ENCODE measurements around the gene MSL2.
"Not testable (repeated sequence)": the region's sequence is repeated elsewhere in the genome, so short reads cannot be mapped to it uniquely, and the experiment has no call there.

Gene MSL2

GRCh38 chr3:136141291-136141785 is 54.8 kb downstream of the MSL2 start:
- DNase-seq = no peak

DNA sequence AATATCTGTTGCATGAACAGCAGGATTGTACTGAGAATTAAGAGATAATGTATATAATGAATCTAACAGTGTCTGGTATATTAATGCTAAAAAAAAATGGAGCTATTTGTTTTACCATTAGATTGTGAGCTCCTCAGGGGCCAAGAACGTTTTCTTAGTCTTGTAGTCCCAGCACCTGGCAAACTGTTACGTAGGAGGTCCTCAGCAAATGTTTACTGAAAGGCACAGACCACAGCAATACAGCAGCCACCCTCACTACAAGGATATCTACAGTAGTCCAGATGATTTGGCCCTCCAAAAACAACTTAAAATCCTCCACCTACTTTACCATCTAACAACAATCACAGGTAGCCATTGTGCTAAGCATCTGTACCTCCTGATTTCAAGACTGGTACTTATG is 59.7 kb downstream of the MSL2 start:
- no peak for DNase-seq

DNA sequence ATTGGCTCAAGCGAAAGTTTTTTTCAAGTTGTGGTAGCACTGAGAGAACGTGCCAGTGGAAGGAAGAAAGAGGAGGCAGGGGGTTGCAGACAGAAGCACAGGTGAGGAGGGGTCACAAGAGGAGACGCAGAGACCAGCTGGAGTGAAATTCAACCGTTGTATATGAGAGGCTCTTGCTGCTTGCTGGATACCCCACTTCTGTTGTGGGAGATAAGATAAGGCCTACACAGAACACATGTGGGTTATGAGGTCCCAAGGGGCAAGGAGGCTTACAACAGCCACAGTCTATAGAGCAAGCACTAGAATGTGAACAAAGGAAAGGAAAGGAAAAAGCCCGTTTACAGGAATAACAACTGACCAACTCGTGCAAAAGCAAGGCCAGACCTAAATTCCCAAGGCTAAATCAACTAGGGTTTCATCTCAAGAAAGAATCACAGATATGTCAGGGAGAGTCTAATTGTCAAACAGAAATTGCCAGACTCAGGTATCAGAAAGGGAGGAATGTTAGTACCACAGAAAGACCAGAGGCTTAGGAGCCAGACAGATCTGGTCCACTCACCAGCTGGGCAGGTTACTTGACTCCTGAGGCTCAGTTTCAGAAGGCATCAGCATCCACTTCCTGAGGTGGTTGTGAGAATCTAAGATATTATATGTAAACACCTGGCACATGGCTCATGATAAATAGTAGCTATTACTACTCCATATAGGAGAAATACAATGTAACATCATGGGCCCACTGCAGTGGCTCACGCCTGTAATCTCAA is 60.9 kb downstream of the MSL2 start:
- no peak for DNase-seq

DNA sequence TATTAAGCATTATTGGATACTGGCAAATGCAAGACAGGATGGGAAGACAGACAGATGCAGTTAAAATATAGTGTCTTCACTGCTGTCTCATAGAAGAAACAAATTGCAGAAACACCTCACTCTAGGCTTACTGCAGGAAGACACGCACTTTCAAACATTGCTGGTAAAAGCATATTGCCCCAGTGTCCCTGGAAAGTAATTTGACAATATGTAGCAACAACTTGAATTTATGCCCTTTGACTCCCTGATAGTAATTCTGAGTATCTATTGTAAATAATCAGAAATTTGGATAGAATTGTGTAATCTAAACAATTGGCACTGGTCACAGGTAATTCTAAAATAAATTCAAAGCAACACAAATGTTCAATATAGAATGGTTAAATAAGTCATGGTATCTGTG is 62.0 kb downstream of the MSL2 start:
- no peak for DNase-seq

- DNase-seq = not testable (repeated sequence)
These were observed 64.5 kb downstream of the MSL2 start for GRCh38 chr3:136131647-136132046.

DNA sequence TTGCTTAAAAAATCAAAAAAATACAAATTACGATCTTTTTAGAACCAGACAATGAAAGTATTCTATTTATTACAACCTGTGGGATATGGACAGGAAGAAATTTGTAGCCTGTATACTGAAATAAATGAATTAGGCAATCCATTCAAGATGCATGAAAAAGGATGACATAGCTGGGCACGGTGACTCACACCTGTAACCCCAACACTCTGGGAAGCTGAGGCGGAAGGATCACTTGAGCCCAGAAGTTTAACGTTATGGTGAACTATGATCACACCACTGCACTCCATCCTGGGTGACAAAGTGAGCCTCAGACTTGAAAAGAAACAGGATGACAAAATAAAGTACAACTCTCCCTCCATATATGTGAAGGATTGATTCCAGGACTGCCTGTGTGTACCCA is 74.1 kb downstream of the MSL2 start:
- no peak for DNase-seq

DNA sequence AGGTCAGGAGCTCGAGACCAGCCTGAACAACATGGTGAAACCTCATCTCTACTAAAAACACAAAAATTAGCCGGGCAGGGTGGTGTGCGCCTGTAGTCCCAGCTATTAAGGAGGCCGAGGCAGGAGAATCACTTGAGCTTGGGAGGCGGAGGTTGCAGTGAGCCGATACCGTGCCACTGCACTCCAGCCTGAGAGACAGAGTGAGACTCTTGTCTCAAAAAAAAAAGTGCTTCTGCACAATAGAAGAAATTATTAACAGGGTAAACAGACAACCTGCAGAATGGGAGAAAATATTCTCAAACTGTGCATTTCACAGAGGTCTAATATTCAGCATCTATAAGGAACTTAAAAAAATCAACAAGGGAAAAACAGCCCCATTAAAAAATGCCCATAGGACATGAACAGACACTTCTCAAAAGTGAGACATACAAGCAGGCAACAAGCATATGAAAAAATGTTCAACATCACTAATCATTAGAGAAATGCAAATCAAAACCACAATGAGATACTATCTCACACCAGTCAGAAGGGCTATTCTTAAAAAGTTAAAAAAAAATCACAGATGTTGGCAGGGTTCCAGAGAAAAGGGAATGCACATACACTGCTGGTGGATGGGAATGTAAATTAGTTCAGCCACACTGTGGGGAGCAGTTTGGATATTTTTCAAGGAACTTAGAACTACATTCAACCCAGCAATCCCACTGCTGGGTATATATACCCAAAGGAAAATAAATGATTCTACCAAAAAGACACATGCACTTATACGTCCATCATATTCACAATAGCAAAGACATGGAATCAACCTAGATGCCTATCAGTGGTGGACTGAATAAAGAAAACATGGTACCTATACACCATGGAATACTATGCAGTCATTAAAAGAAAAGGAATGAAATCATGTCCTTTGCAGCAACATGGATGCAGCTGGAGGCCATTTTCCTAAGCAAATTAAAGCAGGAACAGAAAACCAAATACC is 75.5 kb downstream of the MSL2 start:
- DNase-seq = no peak

- not testable (repeated sequence) for DNase-seq
These were observed 76.4 kb downstream of the MSL2 start for GRCh38 chr3:136119783-136120182.

- DNase-seq = not testable (repeated sequence)
These were observed 76.8 kb downstream of the MSL2 start for GRCh38 chr3:136119332-136119731.

- DNase-seq = no peak
These were observed 81.7 kb downstream of the MSL2 start for GRCh38 chr3:136114421-136114820.

- no peak for DNase-seq
These were observed 85.7 kb downstream of the MSL2 start for GRCh38 chr3:136110481-136110880.

GRCh38 chr3:136109499-136109898 is 86.6 kb downstream of the MSL2 start:
- no peak for DNase-seq

DNA sequence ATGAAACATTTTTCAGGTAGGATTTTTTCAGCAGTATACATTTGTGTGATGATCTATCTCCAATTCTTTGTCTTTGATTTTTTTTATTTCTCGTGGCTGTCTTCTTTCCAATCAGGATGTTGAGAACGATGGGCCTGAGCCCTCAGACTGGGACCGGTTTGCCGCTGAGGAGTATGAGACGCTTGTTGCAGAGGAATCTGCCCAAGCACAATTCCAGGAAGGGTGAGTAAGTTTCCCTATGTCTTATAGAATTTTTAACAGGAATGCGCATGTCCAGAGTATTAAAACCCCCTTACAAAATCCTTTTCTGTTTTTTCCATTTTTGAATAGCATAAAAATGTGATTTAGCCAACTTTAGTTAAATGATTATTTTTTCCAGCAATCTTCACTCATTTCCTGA is 90.0 kb downstream of the MSL2 start:
- DNase-seq = no peak

GRCh38 chr3:136105044-136105443 is 91.1 kb downstream of the MSL2 start:
- DNase-seq = no peak

Data from stimulated activated naive CD4-positive, alpha-beta T cell (primary cell).